Measurements from ENCODE around the gene GATAD2A. TPM values are rescaled to one million over a fixed set of nuclear protein-coding genes. Genes with fewer than 3 reads are reported as not detected.
A peak's percentile ranks its signal among the peaks of the same experiment; 100 is the strongest.

Gene GATAD2A
- total RNA-seq, 1 donor, result 44.5 TPM

DNA sequence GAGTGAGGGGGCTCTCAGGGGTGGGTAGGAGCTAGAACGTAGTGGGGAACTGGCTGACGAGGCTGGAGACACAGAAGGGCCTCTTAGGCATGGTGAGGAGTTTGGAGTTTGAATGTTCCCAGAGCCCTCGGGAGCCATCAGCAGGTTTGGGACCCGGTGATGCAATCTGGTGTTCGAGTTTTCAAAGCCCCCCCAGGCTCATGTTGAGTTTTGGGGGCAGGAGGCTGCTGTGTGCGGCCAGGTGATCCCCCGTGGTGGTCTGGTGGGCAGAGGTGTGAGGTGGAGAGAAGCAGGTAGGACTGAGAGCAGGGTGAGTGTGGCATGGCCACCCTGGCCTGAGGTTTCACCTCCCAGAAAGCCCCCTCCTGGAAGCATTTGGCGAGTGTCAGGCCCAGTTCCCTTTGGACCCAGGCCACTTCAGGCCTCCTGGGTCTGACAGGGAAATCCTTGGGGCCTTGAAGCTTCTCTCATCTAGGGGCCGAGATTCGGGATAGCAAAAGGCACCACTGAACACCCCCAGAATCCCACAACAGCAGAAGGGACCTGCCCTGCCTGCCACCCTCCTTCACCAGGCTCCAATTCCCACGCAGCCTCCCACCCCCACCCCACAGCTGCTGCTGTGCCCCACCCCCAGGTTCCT, 124.4 kb downstream of the GATAD2A start:
- TF ChIP-seq, protein P1, sequence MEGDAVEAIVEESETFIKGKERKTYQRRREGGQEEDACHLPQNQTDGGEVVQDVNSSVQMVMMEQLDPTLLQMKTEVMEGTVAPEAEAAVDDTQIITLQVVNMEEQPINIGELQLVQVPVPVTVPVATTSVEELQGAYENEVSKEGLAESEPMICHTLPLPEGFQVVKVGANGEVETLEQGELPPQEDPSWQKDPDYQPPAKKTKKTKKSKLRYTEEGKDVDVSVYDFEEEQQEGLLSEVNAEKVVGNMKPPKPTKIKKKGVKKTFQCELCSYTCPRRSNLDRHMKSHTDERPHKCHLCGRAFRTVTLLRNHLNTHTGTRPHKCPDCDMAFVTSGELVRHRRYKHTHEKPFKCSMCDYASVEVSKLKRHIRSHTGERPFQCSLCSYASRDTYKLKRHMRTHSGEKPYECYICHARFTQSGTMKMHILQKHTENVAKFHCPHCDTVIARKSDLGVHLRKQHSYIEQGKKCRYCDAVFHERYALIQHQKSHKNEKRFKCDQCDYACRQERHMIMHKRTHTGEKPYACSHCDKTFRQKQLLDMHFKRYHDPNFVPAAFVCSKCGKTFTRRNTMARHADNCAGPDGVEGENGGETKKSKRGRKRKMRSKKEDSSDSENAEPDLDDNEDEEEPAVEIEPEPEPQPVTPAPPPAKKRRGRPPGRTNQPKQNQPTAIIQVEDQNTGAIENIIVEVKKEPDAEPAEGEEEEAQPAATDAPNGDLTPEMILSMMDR (IDR thresholded peaks at IDR 0.05; ENCODE audit: insufficient read depth, low read depth, low read length), result no peak
- no peak overlapping the region for H3K4me3 ChIP-seq (ENCODE audit: low read depth, low read length)
- no peak for DNase-seq (ENCODE audit: low read depth)

DNA sequence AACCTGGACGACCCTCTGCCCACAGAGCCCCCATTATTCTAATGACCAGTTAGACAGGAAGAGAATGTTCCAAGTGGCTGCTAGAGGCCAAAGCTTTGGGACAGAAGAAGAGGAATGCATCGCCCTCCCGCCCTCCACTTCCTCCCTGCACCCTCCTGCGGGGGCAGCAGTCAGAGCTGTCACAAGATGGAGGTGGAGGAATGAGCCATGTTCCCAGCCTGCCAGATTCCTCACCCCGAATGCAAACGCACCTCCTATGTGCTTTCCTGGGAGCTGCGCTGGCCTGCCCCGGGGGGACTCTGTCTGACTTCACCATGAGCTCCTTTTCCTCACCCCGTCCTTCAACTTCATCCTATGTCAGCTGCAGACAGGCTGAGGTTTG, 124.9 kb downstream of the GATAD2A start:
- no peak overlapping the region for H3K4me3 ChIP-seq (ENCODE audit: low read depth, low read length)
- TF ChIP-seq, protein P1 (IDR thresholded peaks at IDR 0.05; ENCODE audit: insufficient read depth, low read depth, low read length), result no peak
- no peak for DNase-seq (ENCODE audit: low read depth)

DNA sequence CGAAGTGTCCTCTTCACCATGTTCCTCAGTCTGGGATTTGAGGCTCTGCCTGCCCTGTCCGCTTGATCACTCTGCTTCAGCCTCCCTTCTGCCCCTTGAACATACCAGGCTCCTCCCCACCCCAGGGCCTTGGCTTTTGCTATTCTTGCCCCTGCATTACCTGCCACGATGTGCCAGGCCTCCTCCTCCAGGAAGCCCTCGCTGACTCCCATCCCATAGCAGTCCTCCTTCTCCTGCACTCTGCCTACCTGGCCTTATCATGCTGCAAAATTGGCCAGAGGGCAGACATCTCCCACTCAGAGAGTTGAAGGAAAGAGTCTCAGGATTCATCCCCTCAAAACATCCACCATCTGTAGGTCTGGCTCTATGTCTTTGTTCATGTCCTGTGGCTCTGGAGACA, 125.4 kb downstream of the GATAD2A start:
- H3K4me3 ChIP-seq (ENCODE audit: low read depth, low read length), result no peak overlapping the region
- TF ChIP-seq, protein P1 (IDR thresholded peaks at IDR 0.05; ENCODE audit: insufficient read depth, low read depth, low read length), result no peak
- no peak for DNase-seq (ENCODE audit: low read depth)

DNA sequence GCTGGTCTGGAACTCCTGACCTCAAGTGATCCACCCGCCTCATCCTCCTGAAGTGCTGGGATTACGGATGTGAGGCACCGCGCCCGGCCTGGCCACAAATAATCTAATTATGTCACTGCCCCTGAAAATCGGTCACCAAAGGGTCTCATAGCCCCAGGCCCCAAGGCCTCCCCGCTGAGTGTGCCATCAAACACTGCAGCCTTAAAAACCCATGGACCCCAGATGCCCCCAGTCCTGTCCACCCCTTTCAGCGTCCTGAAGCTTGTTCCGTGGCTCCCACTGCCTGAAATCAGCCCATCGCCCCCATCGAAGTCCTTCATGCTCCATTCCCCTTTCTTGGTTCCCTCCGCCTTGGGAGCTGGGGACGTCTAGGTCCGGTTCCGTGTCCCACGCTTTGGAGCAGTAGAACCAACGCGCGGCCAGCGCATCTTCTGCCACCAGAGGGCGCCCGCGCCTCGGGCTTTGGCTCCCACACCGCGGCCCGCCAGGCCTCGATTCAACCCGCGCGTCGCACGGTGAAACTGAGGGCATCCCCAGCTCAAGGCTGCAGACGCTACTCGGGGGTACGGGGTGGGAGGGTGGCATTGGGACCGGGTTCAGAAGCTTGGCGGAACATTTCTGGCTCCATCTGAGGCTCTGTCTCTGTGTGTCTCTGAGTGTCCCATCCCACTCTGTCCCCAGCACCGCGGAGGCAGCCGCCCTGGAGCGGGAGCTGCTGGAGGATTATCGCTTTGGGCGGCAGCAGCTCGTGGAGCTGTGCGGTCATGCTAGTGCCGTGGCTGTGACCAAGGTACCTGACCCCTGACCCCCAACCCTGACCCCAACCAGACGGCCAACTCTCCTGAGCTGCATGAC, 126.7 kb downstream of the GATAD2A start:
- TF ChIP-seq, protein P1 (IDR thresholded peaks at IDR 0.05; ENCODE audit: insufficient read depth, low read depth, low read length), result peak; percentile 92
- no peak overlapping the region for H3K4me3 ChIP-seq (ENCODE audit: low read depth, low read length)
- peak; percentile 49 for DNase-seq (ENCODE audit: low read depth)

DNA sequence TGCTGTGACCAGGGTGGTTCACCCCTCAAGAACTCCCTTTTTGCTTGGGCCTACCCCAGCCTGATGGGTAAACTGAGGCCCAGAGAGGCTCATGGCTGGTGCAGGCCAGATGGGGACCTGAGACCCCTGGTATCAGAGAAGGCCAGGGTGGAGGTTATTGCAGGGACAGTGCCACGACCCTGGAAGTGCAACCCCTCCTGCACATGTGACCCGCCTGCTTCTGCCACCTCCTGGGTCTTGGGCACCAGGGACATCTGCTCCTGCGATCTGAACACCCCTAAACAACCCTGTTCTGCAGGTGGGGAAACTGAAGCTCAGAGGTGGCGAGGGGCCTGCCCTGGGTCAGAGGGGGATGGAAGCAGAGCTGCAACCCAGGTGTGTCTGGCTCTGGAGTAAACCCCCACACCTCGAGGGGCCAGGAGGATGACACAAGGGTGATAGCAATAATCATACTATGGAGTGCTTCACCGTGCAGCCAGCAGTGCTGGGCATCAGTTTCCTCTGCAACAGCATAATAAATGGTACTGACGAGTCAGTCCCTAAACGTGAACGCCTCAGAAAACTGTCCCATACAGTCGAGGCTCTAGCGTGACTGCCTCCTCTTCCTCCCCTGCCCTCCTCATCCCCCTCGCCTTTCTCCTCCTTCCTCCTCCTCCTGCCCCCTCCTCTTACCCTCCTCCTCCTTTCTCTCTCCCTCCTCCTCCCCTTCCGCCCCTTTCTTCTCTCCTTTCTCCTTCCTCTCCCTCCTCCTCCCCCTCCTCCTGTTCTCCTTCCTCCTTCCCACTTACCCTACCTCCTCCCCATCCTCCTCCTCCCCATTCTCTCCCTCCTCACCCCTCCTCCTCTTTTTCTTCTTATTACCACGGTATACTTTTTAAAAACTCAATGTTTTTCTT, 127.6 kb downstream of the GATAD2A start:
- H3K4me3 ChIP-seq (ENCODE audit: low read depth, low read length), result no peak overlapping the region
- DNase-seq (ENCODE audit: low read depth), result no peak
- TF ChIP-seq, protein P1 (IDR thresholded peaks at IDR 0.05; ENCODE audit: insufficient read depth, low read depth, low read length), result no peak

DNA sequence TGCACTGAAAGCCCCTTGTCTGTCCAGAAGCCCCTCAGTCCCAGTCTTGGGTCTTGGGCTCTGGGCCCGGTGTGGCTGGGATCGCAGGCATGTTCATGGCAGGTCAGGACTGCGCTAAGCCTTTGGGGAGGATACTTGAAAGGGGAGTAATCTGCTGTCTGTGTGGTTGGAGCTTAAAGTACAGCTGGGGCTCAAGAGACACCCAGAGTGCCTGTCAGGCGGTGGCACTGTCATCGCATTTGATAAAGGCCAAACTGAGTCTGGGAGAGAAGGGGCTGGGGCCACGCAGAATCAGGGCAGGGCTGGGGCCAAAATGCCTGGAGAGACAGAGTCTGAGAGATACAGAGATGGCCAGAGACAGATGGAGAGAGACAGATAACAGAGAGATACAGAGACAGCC, 128.4 kb downstream of the GATAD2A start:
- no peak overlapping the region for H3K4me3 ChIP-seq (ENCODE audit: low read depth, low read length)
- TF ChIP-seq, protein P1 (IDR thresholded peaks at IDR 0.05; ENCODE audit: insufficient read depth, low read depth, low read length), result no peak
- no peak for DNase-seq (ENCODE audit: low read depth)

Data from fibroblast of villous mesenchyme (primary cell).